COLO668 (cell line): ENCODE data around the gene LPO.

Experiments
- DNase-seq: peaks from one replicate; lab custom pipeline; 2025; ENCODE audit not compliant: unreplicated experiment; lab: John Stamatoyannopoulos, UW

LPO gene

GRCh38 chr17:58228679-58229078 is 9.7 kb upstream of the LPO start:
- no peak for DNase-seq

- no peak for DNase-seq
Measured at GRCh38 chr17:58229384-58229783, 9.0 kb upstream of the LPO start.

- no peak for DNase-seq
Measured at GRCh38 chr17:58229881-58230280, 8.5 kb upstream of the LPO start.

- no peak for DNase-seq
Measured at GRCh38 chr17:58231641-58232040, 6.7 kb upstream of the LPO start.

GRCh38 chr17:58232707-58233156 is 5.7 kb upstream of the LPO start:
- no peak for DNase-seq

GRCh38 chr17:58233543-58233942 is 4.8 kb upstream of the LPO start:
- DNase-seq: no peak

- no peak for DNase-seq
Measured at GRCh38 chr17:58234512-58234911, 3.9 kb upstream of the LPO start.

GRCh38 chr17:58235821-58236220 is 2.6 kb upstream of the LPO start:
- no peak for DNase-seq

- no peak for DNase-seq
Measured at GRCh38 chr17:58236394-58236793, 2.0 kb upstream of the LPO start.

GRCh38 chr17:58239987-58240386 is 1.6 kb downstream of the LPO start:
- DNase-seq: no peak

GRCh38 chr17:58242171-58242784 is 3.9 kb downstream of the LPO start:
- no peak for DNase-seq

- no peak for DNase-seq
Measured at GRCh38 chr17:58244963-58245362, 6.6 kb downstream of the LPO start.

- no peak for DNase-seq
Measured at GRCh38 chr17:58245428-58246103, 7.2 kb downstream of the LPO start.

GRCh38 chr17:58246104-58246740 is 7.8 kb downstream of the LPO start:
- DNase-seq: no peak

- no peak for DNase-seq
Measured at GRCh38 chr17:58246781-58247180, 8.4 kb downstream of the LPO start.

GRCh38 chr17:58247511-58248363 is 9.4 kb downstream of the LPO start:
- DNase-seq: no peak

- no peak for DNase-seq
Measured at GRCh38 chr17:58248955-58249269, 10.5 kb downstream of the LPO start.

GRCh38 chr17:58249270-58250133 is 11.1 kb downstream of the LPO start:
- DNase-seq: peak; percentile 42

- no peak for DNase-seq
Measured at GRCh38 chr17:58250344-58251011, 12.1 kb downstream of the LPO start.

GRCh38 chr17:58252141-58252540 is 13.8 kb downstream of the LPO start:
- no peak for DNase-seq
